ENCODE results near the gene APOBEC3H.
"Not testable (repeated sequence)": the region's sequence is repeated elsewhere in the genome, so short reads cannot be mapped to it uniquely, and the experiment has no call there.

APOBEC3H gene

GRCh38 chr22:39066442-39067276 is 30.4 kb upstream of the APOBEC3H start:
- DNase-seq; H3K4me3 ChIP-seq (ENCODE audit: control insufficient read depth in 1 of 7, extremely low read depth in 1 of 7, insufficient read depth in 4 of 7, low read depth in 2 of 7, low read length in 6 of 7); CTCF ChIA-PET; H3K4me1 ChIP-seq (ENCODE audit: control extremely low read depth in 1 of 4, control insufficient read depth in 4 of 4, insufficient read depth in 4 of 4, low read length in 3 of 4); H3K27me3 ChIP-seq (replicated peaks in 2 of 5; ENCODE audit: control insufficient read depth in 4 of 5, insufficient read depth in 5 of 5, low read length in 4 of 5); POLR2A ChIA-PET; H3K36me3 ChIP-seq (ENCODE audit: control insufficient read depth in 4 of 4, insufficient read depth in 4 of 4, low read length in 3 of 4); H3K9me3 ChIP-seq (ENCODE audit: control extremely low read depth in 1 of 5, control insufficient read depth in 4 of 5, insufficient read depth in 2 of 5, low read depth in 1 of 5, low read length in 4 of 5): not testable (repeated sequence)
- WGBS (ENCODE audit: insufficient coverage), result 95% methylated on average over 6 of the region's 9 CpGs
- H3K27ac ChIP-seq (ENCODE audit: insufficient read depth in 1 of 2, low read depth in 1 of 2, low read length in 2 of 2, poor library complexity in 1 of 2, severe bottlenecking in 2 of 2), result peak overlapping the region in 1 of 2 experiments; percentile 25

DNA sequence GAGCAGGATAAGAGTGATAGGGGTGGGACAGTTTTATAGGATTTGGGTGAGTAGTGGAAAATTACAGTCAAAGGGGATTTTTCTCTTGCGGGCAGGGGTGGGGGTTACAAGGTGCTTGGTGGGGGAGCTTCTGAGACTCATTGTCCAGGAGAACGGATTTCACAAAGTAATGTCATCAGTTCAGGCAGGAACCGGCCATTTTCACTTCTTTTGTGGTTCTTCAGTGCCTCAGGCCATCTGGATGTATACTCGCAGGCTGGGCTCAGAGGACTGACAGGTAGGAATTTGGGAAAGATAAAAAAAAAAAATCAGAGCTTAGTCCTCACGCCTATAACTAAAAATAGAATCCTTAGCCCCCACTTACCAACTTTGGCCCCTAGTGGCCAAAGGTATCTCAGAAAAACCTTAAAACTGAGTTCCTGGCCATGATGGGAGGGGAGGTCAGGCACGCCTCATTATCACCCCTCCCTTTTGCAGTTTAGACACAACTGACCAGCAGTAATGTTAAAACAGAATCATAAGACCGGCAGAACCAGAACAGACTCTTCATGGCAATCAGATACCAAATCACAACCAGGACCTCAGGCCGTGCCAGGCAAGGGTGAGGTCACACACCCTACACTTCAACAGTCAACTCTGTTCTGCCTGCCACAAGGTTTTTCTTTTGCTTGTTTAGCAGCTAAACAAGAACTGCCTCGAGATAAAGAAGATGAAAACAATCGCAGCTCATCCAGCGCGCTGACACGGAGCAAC is 28.8 kb upstream of the APOBEC3H start:
- ChIA-PET CTCF (no interaction called here), POLR2A (interaction anchor here (0.6 kb wide), 1 partner anchor 25 kb away, joined by 5 read pairs; no protein-coding TSS in a partner anchor)
- Histone ChIP-seq H3K9me3 (ENCODE audit: control extremely low read depth in 1 of 5, control insufficient read depth in 4 of 5, insufficient read depth in 2 of 5, low read depth in 1 of 5, low read length in 4 of 5) (no peaks in the 10 kb centered on the region), H3K4me1 (ENCODE audit: control extremely low read depth in 1 of 4, control insufficient read depth in 4 of 4, insufficient read depth in 4 of 4, low read length in 3 of 4) (peaks cover 0 to 7% (median 3%) of the 10 kb centered on the region in 4 experiments), H3K36me3 (ENCODE audit: control insufficient read depth in 4 of 4, insufficient read depth in 4 of 4, low read length in 3 of 4) (no peaks in the 10 kb centered on the region), H3K27ac (ENCODE audit: insufficient read depth in 1 of 2, low read depth in 1 of 2, low read length in 2 of 2, poor library complexity in 1 of 2, severe bottlenecking in 2 of 2) (no peak overlapping the region), H3K27me3 (replicated peaks in 2 of 5; ENCODE audit: control insufficient read depth in 4 of 5, insufficient read depth in 5 of 5, low read length in 4 of 5) (no peaks in the 10 kb centered on the region), H3K4me3 (ENCODE audit: control insufficient read depth in 1 of 7, extremely low read depth in 1 of 7, insufficient read depth in 4 of 7, low read depth in 2 of 7, low read length in 6 of 7) (no peak overlapping the region)
- DNase-seq, result no peak
- WGBS (ENCODE audit: insufficient coverage), result 95% methylated on average over 10 of the region's 13 CpGs

GRCh38 chr22:39070186-39070585 is 26.9 kb upstream of the APOBEC3H start:
- Histone ChIP-seq H3K36me3 (ENCODE audit: control insufficient read depth in 4 of 4, insufficient read depth in 4 of 4, low read length in 3 of 4) (no peaks in the 10 kb centered on the region), H3K4me3 (ENCODE audit: control insufficient read depth in 1 of 7, extremely low read depth in 1 of 7, insufficient read depth in 4 of 7, low read depth in 2 of 7, low read length in 6 of 7) (no peak overlapping the region), H3K27me3 (replicated peaks in 2 of 5; ENCODE audit: control insufficient read depth in 4 of 5, insufficient read depth in 5 of 5, low read length in 4 of 5) (no peaks in the 10 kb centered on the region), H3K9me3 (ENCODE audit: control extremely low read depth in 1 of 5, control insufficient read depth in 4 of 5, insufficient read depth in 2 of 5, low read depth in 1 of 5, low read length in 4 of 5) (no peaks in the 10 kb centered on the region), H3K4me1 (ENCODE audit: control extremely low read depth in 1 of 4, control insufficient read depth in 4 of 4, insufficient read depth in 4 of 4, low read length in 3 of 4) (peaks cover 0 to 7% (median 3%) of the 10 kb centered on the region in 4 experiments), H3K27ac (ENCODE audit: insufficient read depth in 1 of 2, low read depth in 1 of 2, low read length in 2 of 2, poor library complexity in 1 of 2, severe bottlenecking in 2 of 2) (no peak overlapping the region)
- POLR2A ChIA-PET, result no interaction called here
- no peak for DNase-seq
- WGBS (ENCODE audit: insufficient coverage), result 100% methylated on average over 6 of the region's 7 CpGs
- CTCF ChIA-PET, result no interaction called here

DNA sequence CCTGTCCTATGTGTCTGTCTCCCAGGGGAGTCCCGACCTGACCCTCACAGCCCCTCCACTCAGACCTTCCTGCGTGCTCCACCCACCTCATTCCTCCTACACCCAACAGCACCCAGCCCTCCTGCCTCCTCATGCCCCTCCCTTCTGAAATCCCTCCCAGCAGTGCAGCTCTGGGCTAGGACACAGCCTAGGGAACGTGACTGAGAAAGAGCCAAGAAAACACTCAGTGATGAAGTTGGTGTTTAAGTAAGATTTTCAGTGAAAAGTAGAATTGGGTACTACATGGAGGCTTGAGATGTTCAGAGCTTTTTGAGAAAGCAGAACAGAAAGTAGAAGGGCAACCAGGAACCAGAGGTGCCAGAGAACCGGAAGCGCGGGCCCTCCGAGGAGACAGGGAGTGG is 24.5 kb upstream of the APOBEC3H start:
- H3K36me3 ChIP-seq (ENCODE audit: control insufficient read depth in 4 of 4, insufficient read depth in 4 of 4, low read length in 3 of 4); H3K4me1 ChIP-seq (ENCODE audit: control extremely low read depth in 1 of 4, control insufficient read depth in 4 of 4, insufficient read depth in 4 of 4, low read length in 3 of 4); H3K27ac ChIP-seq (ENCODE audit: insufficient read depth in 1 of 2, low read depth in 1 of 2, low read length in 2 of 2, poor library complexity in 1 of 2, severe bottlenecking in 2 of 2); H3K4me3 ChIP-seq (ENCODE audit: control insufficient read depth in 1 of 7, extremely low read depth in 1 of 7, insufficient read depth in 4 of 7, low read depth in 2 of 7, low read length in 6 of 7); H3K27me3 ChIP-seq (replicated peaks in 2 of 5; ENCODE audit: control insufficient read depth in 4 of 5, insufficient read depth in 5 of 5, low read length in 4 of 5); CTCF ChIA-PET; POLR2A ChIA-PET; H3K9me3 ChIP-seq (ENCODE audit: control extremely low read depth in 1 of 5, control insufficient read depth in 4 of 5, insufficient read depth in 2 of 5, low read depth in 1 of 5, low read length in 4 of 5); DNase-seq: not testable (repeated sequence)
- WGBS (ENCODE audit: insufficient coverage), result no CpG with 5 or more reads among the region's 7 CpGs

DNA sequence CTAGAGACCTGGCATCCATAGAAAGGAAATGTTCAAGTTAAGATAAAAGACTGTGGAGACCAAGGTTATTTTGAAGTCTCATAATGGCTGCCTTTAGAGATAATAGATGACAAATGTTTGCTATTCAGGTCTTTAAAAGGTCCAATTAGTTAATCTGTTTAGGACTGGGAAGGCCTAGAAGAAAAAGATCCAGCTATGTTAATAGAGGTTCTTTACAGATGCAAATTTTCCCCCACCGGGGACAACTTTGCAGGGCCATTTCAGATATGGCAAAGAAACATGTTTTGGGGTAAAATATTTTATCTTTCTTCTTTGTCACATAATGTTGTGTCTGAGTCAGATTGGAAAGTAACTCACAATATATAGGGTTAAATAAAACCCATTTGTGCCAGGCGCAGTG is 23.1 kb upstream of the APOBEC3H start:
- H3K27me3 ChIP-seq (replicated peaks in 2 of 5; ENCODE audit: control insufficient read depth in 4 of 5, insufficient read depth in 5 of 5, low read length in 4 of 5), result no peaks in the 10 kb centered on the region
- no peak overlapping the region for H3K27ac ChIP-seq (ENCODE audit: insufficient read depth in 1 of 2, low read depth in 1 of 2, low read length in 2 of 2, poor library complexity in 1 of 2, severe bottlenecking in 2 of 2)
- CTCF ChIA-PET, result no interaction called here
- H3K4me3 ChIP-seq (ENCODE audit: control insufficient read depth in 1 of 7, extremely low read depth in 1 of 7, insufficient read depth in 4 of 7, low read depth in 2 of 7, low read length in 6 of 7), result no peak overlapping the region
- no peaks in the 10 kb centered on the region for H3K36me3 ChIP-seq (ENCODE audit: control insufficient read depth in 4 of 4, insufficient read depth in 4 of 4, low read length in 3 of 4)
- no CpG with 5 or more reads among the region's 2 CpGs for WGBS (ENCODE audit: insufficient coverage)
- H3K9me3 ChIP-seq (ENCODE audit: control extremely low read depth in 1 of 5, control insufficient read depth in 4 of 5, insufficient read depth in 2 of 5, low read depth in 1 of 5, low read length in 4 of 5), result no peaks in the 10 kb centered on the region
- H3K4me1 ChIP-seq (ENCODE audit: control extremely low read depth in 1 of 4, control insufficient read depth in 4 of 4, insufficient read depth in 4 of 4, low read length in 3 of 4), result peaks cover 0 to 16% (median 13%) of the 10 kb centered on the region in 4 experiments
- POLR2A ChIA-PET, result no interaction called here
- no peak for DNase-seq

DNA sequence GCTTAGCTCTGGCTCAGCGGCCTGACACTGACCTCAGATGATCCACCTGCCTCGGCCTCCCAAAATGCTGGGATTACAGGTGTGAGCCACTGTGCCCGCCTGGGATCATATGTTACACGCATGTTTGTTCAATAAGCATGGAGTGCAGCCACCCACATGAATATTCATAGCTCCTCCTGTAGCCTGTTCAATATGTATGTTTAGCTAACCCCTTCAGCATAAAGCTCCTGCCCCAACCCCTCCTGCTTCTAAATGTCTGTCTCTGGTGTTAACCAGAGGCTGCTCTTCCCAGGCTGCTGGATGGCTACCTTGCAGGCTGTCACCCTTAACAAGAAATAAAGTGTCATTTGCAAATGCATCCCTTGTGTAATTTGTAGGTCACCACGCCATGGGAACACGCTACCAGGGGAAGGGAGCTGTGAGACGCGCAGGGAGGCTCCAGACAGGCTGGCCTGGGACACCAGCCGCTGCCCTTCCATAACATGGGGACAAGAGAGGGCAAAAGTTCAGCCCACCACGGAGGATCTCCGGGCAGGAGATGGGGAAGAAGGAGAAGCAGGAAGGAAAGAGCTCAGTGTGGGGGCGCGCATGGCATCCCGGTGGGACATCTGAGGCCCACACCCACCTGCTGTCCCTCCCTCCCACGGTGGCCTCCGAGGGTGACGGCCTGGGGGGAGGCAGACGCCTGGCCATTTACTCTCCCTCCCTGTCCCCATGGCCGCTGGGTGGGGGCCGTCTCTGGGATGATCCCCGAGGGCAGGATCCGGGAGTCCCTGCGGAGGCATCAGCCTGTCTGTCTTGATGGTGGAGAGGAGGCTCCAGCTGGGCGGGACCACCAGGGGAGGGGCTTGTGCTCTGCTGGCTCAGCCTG is 20.7 kb upstream of the APOBEC3H start:
- Histone ChIP-seq H3K4me3 (ENCODE audit: control insufficient read depth in 1 of 7, extremely low read depth in 1 of 7, insufficient read depth in 4 of 7, low read depth in 2 of 7, low read length in 6 of 7) (peak overlapping the region in 4 of 7 experiments; percentile 15 to 70 (median 49)), H3K4me1 (ENCODE audit: control extremely low read depth in 1 of 4, control insufficient read depth in 4 of 4, insufficient read depth in 4 of 4, low read length in 3 of 4) (peaks cover 0 to 22% (median 13%) of the 10 kb centered on the region in 4 experiments)
- WGBS (ENCODE audit: insufficient coverage), result 60% methylated on average over 5 of the region's 24 CpGs
- H3K27me3 ChIP-seq (replicated peaks in 2 of 5; ENCODE audit: control insufficient read depth in 4 of 5, insufficient read depth in 5 of 5, low read length in 4 of 5); DNase-seq; CTCF ChIA-PET; POLR2A ChIA-PET; H3K9me3 ChIP-seq (ENCODE audit: control extremely low read depth in 1 of 5, control insufficient read depth in 4 of 5, insufficient read depth in 2 of 5, low read depth in 1 of 5, low read length in 4 of 5); H3K27ac ChIP-seq (ENCODE audit: insufficient read depth in 1 of 2, low read depth in 1 of 2, low read length in 2 of 2, poor library complexity in 1 of 2, severe bottlenecking in 2 of 2); H3K36me3 ChIP-seq (ENCODE audit: control insufficient read depth in 4 of 4, insufficient read depth in 4 of 4, low read length in 3 of 4): not testable (repeated sequence)
